ENCODE results near the gene C22orf42.

The C22orf42 gene

GRCh38 chr22:32183625-32184024, 24.5 kb upstream of the C22orf42 start:
- TF ChIP-seq CTCF (IDR thresholded peaks at IDR 0.05; ENCODE audit: low read depth, low read length) = no peak
- H3K4me3 ChIP-seq (ENCODE audit: low read depth, low read length) = no peak overlapping the region
- H3K27me3 ChIP-seq = peaks cover 5% of the 10 kb centered on the region; the same call in 1 of the 2 replicates
- no peaks in the 10 kb centered on the region for H3K9me3 ChIP-seq
- no peaks in the 10 kb centered on the region for H3K36me3 ChIP-seq
- DNase-seq = no peak
- H3K4me1 ChIP-seq = no peaks in the 10 kb centered on the region

DNA sequence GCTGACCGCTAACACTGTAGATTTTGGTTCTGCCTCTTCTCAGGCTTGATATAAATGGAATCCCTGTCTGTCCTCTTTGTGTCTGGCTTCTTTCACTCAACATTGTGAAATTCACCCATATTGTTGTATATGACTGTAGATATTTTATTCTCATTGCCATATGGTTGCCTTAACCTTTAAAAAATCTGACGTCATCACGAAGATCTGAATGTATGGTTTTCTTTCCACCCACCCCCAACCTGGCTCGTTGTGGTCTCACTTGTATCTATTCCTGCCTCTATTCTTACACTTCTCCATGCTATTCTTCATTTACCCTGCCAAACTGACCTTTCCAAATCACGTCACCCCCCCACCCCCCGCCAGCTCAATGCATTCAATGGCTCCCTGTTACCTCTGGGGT, 21.9 kb upstream of the C22orf42 start:
- peaks cover 2% of the 10 kb centered on the region for H3K27me3 ChIP-seq
- no peak for TF ChIP-seq CTCF (IDR thresholded peaks at IDR 0.05; ENCODE audit: low read depth, low read length)
- no peak overlapping the region for H3K4me3 ChIP-seq (ENCODE audit: low read depth, low read length)
- H3K36me3 ChIP-seq = no peaks in the 10 kb centered on the region
- no peak for DNase-seq
- no peaks in the 10 kb centered on the region for H3K4me1 ChIP-seq
- no peaks in the 10 kb centered on the region for H3K9me3 ChIP-seq

GRCh38 chr22:32177221-32177765, 18.2 kb upstream of the C22orf42 start:
- H3K4me3 ChIP-seq (ENCODE audit: low read depth, low read length) = no peak overlapping the region
- TF ChIP-seq CTCF (IDR thresholded peaks at IDR 0.05; ENCODE audit: low read depth, low read length) = no peak
- no peaks in the 10 kb centered on the region for H3K9me3 ChIP-seq
- H3K4me1 ChIP-seq = no peaks in the 10 kb centered on the region
- H3K36me3 ChIP-seq = no peaks in the 10 kb centered on the region
- DNase-seq = no peak
- peaks cover 27% of the 10 kb centered on the region for H3K27me3 ChIP-seq

DNA sequence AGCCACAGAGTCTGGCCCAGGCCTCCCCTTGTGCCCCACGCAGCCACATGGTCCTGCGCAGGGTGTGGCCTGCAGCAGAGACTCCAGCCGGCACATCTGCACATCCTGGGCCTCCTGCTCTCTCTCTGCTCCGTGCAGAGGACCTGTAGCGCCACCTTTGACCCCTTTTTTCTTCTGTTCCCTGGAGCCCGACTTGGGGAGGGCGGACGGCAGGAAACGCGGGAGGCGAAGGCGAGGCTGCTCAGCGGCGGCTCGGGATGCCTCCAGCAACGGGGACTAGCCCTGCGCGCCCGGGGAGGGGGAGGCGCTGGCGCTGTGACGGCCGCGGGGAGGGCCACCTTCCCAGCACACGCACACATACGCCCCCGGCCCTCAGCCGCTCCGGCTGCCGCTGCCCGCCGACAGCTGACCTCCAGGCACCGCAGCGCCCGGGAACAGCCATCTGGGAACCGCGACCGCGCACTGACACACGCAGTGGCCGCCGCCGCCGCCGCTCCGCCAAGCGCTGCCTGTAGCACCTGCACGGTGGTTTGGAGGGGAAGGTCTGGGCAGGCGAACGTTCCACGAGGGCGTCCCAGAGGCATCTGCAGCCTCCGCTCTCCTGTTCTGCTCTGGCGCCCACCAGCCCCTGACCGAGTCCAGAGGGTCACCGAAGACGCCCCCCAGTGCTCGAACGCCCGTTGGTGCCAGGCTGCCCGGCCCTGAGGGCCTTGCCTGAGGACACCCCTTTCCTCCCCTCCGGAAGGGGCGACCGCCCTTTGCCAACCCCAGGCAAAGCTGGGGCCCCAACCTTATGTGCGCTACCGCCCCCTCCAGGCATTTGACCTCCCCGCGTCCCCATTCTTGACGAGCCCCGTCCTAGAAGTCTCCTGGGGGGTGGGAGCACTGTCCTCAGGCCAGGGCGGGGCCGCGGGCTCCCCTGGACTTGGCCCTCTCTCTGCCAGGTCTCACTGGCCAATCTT, 16.9 kb upstream of the C22orf42 start:
- TF ChIP-seq CTCF (IDR thresholded peaks at IDR 0.05; ENCODE audit: low read depth, low read length) = no peak
- Histone ChIP-seq H3K4me3 (ENCODE audit: low read depth, low read length) (no peak overlapping the region), H3K36me3 (no peaks in the 10 kb centered on the region), H3K4me1 (no peaks in the 10 kb centered on the region), H3K27me3 (peaks cover 27% of the 10 kb centered on the region), H3K9me3 (no peaks in the 10 kb centered on the region)
- DNase-seq = peak; percentile 12

GRCh38 chr22:32175115-32175514, 16.0 kb upstream of the C22orf42 start:
- H3K9me3 ChIP-seq = no peaks in the 10 kb centered on the region
- peaks cover 27% of the 10 kb centered on the region for H3K27me3 ChIP-seq
- H3K4me3 ChIP-seq (ENCODE audit: low read depth, low read length) = no peak overlapping the region

More at GRCh38 chr22:32175115-32175514, 16.0 kb upstream of the C22orf42 start:
- TF ChIP-seq CTCF (IDR thresholded peaks at IDR 0.05; ENCODE audit: low read depth, low read length) = no peak
- H3K4me1 ChIP-seq = no peaks in the 10 kb centered on the region
- H3K36me3 ChIP-seq = no peaks in the 10 kb centered on the region
- no peak for DNase-seq
